ENCODE data around the gene DUSP16. TPM values are rescaled to one million over a fixed set of nuclear protein-coding genes. Genes with fewer than 3 reads are reported as not detected.

DUSP16 gene
- total RNA-seq, 1 donor from 2014 or later: 19.3 TPM

DNA sequence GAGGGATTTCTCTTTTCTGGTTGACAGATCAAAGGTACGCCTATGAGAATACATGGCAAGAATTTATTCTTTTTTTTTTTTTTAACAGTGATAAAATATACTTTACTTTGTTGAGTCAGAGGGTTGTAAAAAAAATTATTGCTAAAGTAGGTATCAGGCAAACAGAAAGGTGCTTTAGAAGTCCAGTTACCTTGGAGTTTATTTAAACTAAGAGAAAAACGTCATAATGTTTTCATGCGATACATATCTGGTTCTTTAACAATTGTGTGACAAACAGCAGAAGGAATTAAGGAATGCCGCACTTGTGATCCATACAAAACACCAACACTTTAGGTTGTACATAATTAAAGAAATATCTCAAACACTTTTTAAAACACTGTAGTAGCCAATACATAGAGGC, 111.6 kb downstream of the DUSP16 start:
- DNase-seq (ENCODE audit: low read depth): no peak
- no peak overlapping the region for H3K4me3 ChIP-seq (ENCODE audit: low read depth, low read length)
- TF ChIP-seq CTCF (conservative IDR thresholded peaks at IDR 0.05; ENCODE audit: low read depth, low read length): no peak

DNA sequence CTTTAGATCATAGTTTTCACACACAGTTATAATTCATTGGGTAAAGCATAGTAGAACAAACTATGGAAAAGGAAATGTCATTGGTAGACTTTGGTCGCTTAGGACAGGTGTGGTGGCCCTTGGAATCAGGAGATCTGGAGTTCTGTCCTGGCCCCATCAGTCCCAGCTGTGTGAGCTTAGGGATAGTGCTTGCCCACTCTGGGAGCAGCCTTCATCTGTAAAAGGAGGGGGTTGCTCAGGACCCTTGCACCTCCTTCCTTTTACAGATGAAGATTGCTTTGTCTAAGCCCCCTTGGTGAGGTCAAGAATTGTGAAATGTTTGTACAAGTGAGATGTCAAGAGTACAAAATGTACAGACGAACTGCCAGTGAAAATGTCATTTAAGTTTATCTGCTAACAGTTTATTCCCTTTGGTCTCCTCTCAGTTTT, 112.6 kb downstream of the DUSP16 start:
- no peak for DNase-seq (ENCODE audit: low read depth)
- TF ChIP-seq CTCF (conservative IDR thresholded peaks at IDR 0.05; ENCODE audit: low read depth, low read length): no peak
- no peak overlapping the region for H3K4me3 ChIP-seq (ENCODE audit: low read depth, low read length)

- no peak for DNase-seq (ENCODE audit: low read depth)
These were observed 113.1 kb downstream of the DUSP16 start for GRCh38 chr12:12449533-12450025.

GRCh38 chr12:12447837-12448236, 114.8 kb downstream of the DUSP16 start:
- no peak for TF ChIP-seq CTCF (conservative IDR thresholded peaks at IDR 0.05; ENCODE audit: low read depth, low read length)
- no peak for DNase-seq (ENCODE audit: low read depth)

More at GRCh38 chr12:12449533-12450025, 113.1 kb downstream of the DUSP16 start:
- no peak for TF ChIP-seq CTCF (conservative IDR thresholded peaks at IDR 0.05; ENCODE audit: low read depth, low read length)
- no peak overlapping the region for H3K4me3 ChIP-seq (ENCODE audit: low read depth, low read length)

GRCh38 chr12:12447236-12447635, 115.4 kb downstream of the DUSP16 start:
- TF ChIP-seq CTCF (conservative IDR thresholded peaks at IDR 0.05; ENCODE audit: low read depth, low read length): no peak
- no peak overlapping the region for H3K4me3 ChIP-seq (ENCODE audit: low read depth, low read length)
- no peak for DNase-seq (ENCODE audit: low read depth)

More at GRCh38 chr12:12447837-12448236, 114.8 kb downstream of the DUSP16 start:
- no peak overlapping the region for H3K4me3 ChIP-seq (ENCODE audit: low read depth, low read length)

DNA sequence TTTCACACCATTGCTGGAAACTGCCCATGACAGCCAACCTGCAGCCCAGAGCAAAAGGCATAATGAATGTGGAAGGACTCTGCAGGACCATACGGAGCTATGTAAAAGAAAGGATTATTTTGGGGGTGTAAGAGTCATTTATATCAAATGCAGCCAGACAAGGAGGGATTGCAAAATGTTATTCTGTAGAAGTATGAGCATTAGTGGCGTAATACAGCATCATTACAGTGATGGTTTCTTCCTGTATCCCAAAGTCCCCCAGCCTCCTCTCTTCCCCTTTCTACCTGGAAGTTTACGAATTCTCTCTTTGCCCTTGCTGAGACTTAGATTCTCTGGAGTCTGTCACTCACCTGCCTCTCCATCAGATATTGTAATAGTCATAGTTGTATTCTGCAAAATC, 115.9 kb downstream of the DUSP16 start:
- TF ChIP-seq CTCF (conservative IDR thresholded peaks at IDR 0.05; ENCODE audit: low read depth, low read length): no peak
- H3K4me3 ChIP-seq (ENCODE audit: low read depth, low read length): no peak overlapping the region
- no peak for DNase-seq (ENCODE audit: low read depth)

- no peak overlapping the region for H3K4me3 ChIP-seq (ENCODE audit: low read depth, low read length)
- no peak for DNase-seq (ENCODE audit: low read depth)
- TF ChIP-seq CTCF (conservative IDR thresholded peaks at IDR 0.05; ENCODE audit: low read depth, low read length): no peak
These were observed 116.8 kb downstream of the DUSP16 start for GRCh38 chr12:12445882-12446181.

All from epithelial cell of proximal tubule (primary cell).